IMR-90 (cell line): ENCODE results near the gene APAF1. TPM values are rescaled to one million over a fixed set of nuclear protein-coding genes. Genes with fewer than 3 reads are reported as not detected.

Experiments
- ATAC-seq: fragments of 200-7000 bp; cut with Tn5 transposase; 2 replicates; pipeline ENCODE4 v1.9.1; 2020; ENCODE audit warnings: low read depth, mild to moderate bottlenecking, moderate library complexity
- BruUV-seq: library from RNA; stranded (reverse); fragments of 400-500 nt; replicated peaks from 2 replicates; lab custom pipeline; 2021; lab: Mats Ljungman, UMichigan
- CTCF ChIA-PET: fragments of 300-600 bp; formaldehyde crosslinking; extraction: SDS; loops from one replicate; lab custom pipeline; 2021; ENCODE audit warnings: antibody characterized with exemption; lab: Yijun Ruan, JAX
- POLR2A ChIA-PET: fragments of 300-600 bp; sonication (Branson Sonifier 250); formaldehyde crosslinking; loops from one replicate; lab custom pipeline; 2022; ENCODE audit warnings: antibody characterized with exemption; ENCODE audit not compliant: unreplicated experiment; lab: Charles Lee
- DNase-seq: peaks from one replicate; pipeline ENCODE4 v3.0.0; 2013
- H2AFZ ChIP-seq: replicated peaks from 2 replicates; pipeline ENCODE3; 2013; ENCODE audit warnings: low read length, mild to moderate bottlenecking; ENCODE audit not compliant: poor library complexity
- H2AK5ac ChIP-seq: 2 replicates; pipeline ENCODE4 v1.6.1; 2013; ENCODE audit warnings: low read depth, low read length, inconsistent platforms
- H2AK9ac ChIP-seq: replicated peaks from 2 replicates; pipeline ENCODE3; 2013; ENCODE audit warnings: mild to moderate bottlenecking, low read depth, low read length, moderate library complexity; ENCODE audit not compliant: poor library complexity
- H2BK120ac ChIP-seq: 2 replicates; pipeline ENCODE4 v1.6.1; 2013; ENCODE audit warnings: low read depth, low read length, inconsistent platforms
- H2BK15ac ChIP-seq: 3 replicates; pipeline ENCODE4 v1.6.1; 2013; ENCODE audit warnings: low read depth, low read length, inconsistent platforms
- H2BK20ac ChIP-seq: 2 replicates; pipeline ENCODE4 v1.6.1; 2013; ENCODE audit warnings: low read depth, mild to moderate bottlenecking, inconsistent platforms, low read length, moderate library complexity
- H2BK5ac ChIP-seq: 2 replicates; pipeline ENCODE4 v1.6.1; 2013; ENCODE audit warnings: mild to moderate bottlenecking, low read depth, low read length, inconsistent platforms; ENCODE audit not compliant: poor library complexity, severe bottlenecking
- H3K14ac ChIP-seq: replicated peaks from 2 replicates; pipeline ENCODE4 v1.6.1; 2013; ENCODE audit warnings: low read depth, low read length, inconsistent platforms
- H3K18ac ChIP-seq: 2 replicates; pipeline ENCODE4 v1.6.1; 2013; ENCODE audit warnings: low read depth, low read length, control low read depth
- H3K23ac ChIP-seq: 2 replicates; pipeline ENCODE4 v1.6.1; 2013; ENCODE audit warnings: low read depth, low read length, inconsistent platforms
- H3K27ac ChIP-seq: 2 replicates; pipeline ENCODE4 v1.5.1; 2013; ENCODE audit warnings: mild to moderate bottlenecking, control low read depth, low read length; ENCODE audit not compliant: insufficient read depth
- H3K27me3 ChIP-seq: 2 replicates; pipeline ENCODE4 v1.6.1; 2013; ENCODE audit warnings: low read length; ENCODE audit not compliant: control insufficient read depth, insufficient read depth
- H3K36me3 ChIP-seq: 2 replicates; pipeline ENCODE4 v1.6.1; 2013; ENCODE audit warnings: low read length, mixed read lengths; ENCODE audit not compliant: control insufficient read depth, insufficient read depth
- H3K4ac ChIP-seq: 2 replicates; pipeline ENCODE4 v1.6.1; 2013; ENCODE audit warnings: low read depth, low read length, inconsistent platforms
- H3K4me1 ChIP-seq: 2 replicates; pipeline ENCODE4 v1.6.1; 2013; ENCODE audit warnings: low read length, mixed read lengths; ENCODE audit not compliant: control insufficient read depth, insufficient read depth
- H3K4me2 ChIP-seq: 2 replicates; pipeline ENCODE4 v1.6.1; 2013; ENCODE audit warnings: low read depth, mild to moderate bottlenecking, control low read depth, low read length, moderate library complexity
- H3K4me3 ChIP-seq: 2 replicates; pipeline ENCODE4 v1.5.1; 2013; ENCODE audit warnings: low read depth, mild to moderate bottlenecking, control low read depth, low read length, moderate library complexity; ENCODE audit not compliant: insufficient read depth
- H3K56ac ChIP-seq: 2 replicates; pipeline ENCODE4 v1.6.1; 2013; ENCODE audit warnings: low read length, inconsistent platforms; ENCODE audit not compliant: insufficient read depth; ENCODE audit errors: extremely low read depth
- H3K79me1 ChIP-seq, 2 experiments: 2 replicates each; pipeline ENCODE4 v1.6.1; 2013; ENCODE audit warnings: low read length in 2 of 2, inconsistent platforms in 1 of 2, low read depth in 1 of 2
- H3K9ac ChIP-seq: 2 replicates; pipeline ENCODE4 v1.6.1; 2013; ENCODE audit warnings: low read depth, low read length, control low read depth
- H3K9me1 ChIP-seq: 2 replicates; pipeline ENCODE4 v1.6.1; 2013; ENCODE audit warnings: low read length, inconsistent platforms; ENCODE audit not compliant: insufficient read depth
- H3K9me3 ChIP-seq: 2 replicates; pipeline ENCODE4 v1.6.1; 2013; ENCODE audit warnings: low read length; ENCODE audit not compliant: control insufficient read depth, insufficient read depth
- H4K20me1 ChIP-seq: 2 replicates; pipeline ENCODE4 v1.6.1; 2013; ENCODE audit warnings: low read length, inconsistent platforms; ENCODE audit not compliant: insufficient read depth
- H4K5ac ChIP-seq: 2 replicates; pipeline ENCODE4 v1.6.1; 2013; ENCODE audit warnings: mild to moderate bottlenecking, low read depth, low read length, control low read depth
- H4K8ac ChIP-seq, 2 experiments: 2 replicates each; pipeline ENCODE4 v1.6.1; 2013; ENCODE audit warnings: low read depth in 2 of 2, low read length in 2 of 2, control low read depth in 1 of 2, inconsistent platforms in 1 of 2
- H4K91ac ChIP-seq: 2 replicates; pipeline ENCODE4 v1.6.1; 2013; ENCODE audit warnings: low read depth, low read length, inconsistent platforms; ENCODE audit not compliant: insufficient read depth
- BHLHE40 ChIP-seq: fragments of 150-350 bp; IDR thresholded peaks from 2 replicates; pipeline ENCODE4 v1.6.1; 2016; ENCODE audit warnings: mild to moderate bottlenecking, low read depth, low read length
- CHD1 ChIP-seq: IDR thresholded peaks from 2 replicates; pipeline ENCODE4 v1.6.1; 2012; ENCODE audit warnings: low read depth, low read length, improper control_type of control experiment
- POLR2A ChIP-seq: IDR thresholded peaks from 2 replicates; pipeline ENCODE4 v1.6.1; 2012; ENCODE audit warnings: mild to moderate bottlenecking, low read depth, low read length
- RAD21 ChIP-seq: IDR thresholded peaks from 2 replicates; pipeline ENCODE4 v1.6.1; 2012; ENCODE audit warnings: low read length, improper control_type of control experiment
- WGBS, 2 experiments: methylation state at CpG; one replicate each; pipeline versions ENCODE4 v1.1.5 to v1.1.7; 2013; ENCODE audit warnings: missing lambda C conversion rate in 2 of 2; ENCODE audit not compliant: insufficient read length in 1 of 2; ENCODE audit errors: extremely low coverage in 2 of 2; 5-methylcytosine and 5-hydroxymethylcytosine counted together
- dilution Hi-C: fragments of 300-500 bp; cut with HindIII; formaldehyde crosslinking; loops from one replicate; pipeline ENCODE4 v1.14.3; 2018; ENCODE audit warnings: low sequenced_read_pairs; ENCODE audit not compliant: unreplicated experiment
- in situ Hi-C: fragments of 300-500 bp; cut with MboI; formaldehyde crosslinking; loops from 3 replicates; pipeline ENCODE4 v1.14.3; 2019; ENCODE audit warnings: low sequenced_read_pairs, inconsistent platforms, mixed read lengths
- intact Hi-C: fragments of 100-400 bp; cut with micrococcal nuclease; formaldehyde crosslinking; loops from 2 replicates; pipeline ENCODE4 v1.10.0; 2022
- polyA plus RNA-seq, 3 experiments: library from polyadenylated mRNA; depleted of rRNA; stranded (reverse); fragments of >200 nt; gene quantifications; 2 replicates each; pipeline ENCODE4 v1.2.3, GENCODE V29; 2012; ENCODE audit warnings: low replicate concordance in 1 of 3
- total RNA-seq: library from RNA; depleted of rRNA; stranded (reverse); fragments of >200 nt; gene quantifications from 2 replicates; pipeline ENCODE4 v1.2.3, GENCODE V29; 2012

APAF1 gene
- total and polyA plus RNA-seq, 2 of the 4 experiments (the other 2 are of a cell fraction) = 10.9 to 32.8 TPM

GRCh38 chr12:98721204-98721702 is 76.2 kb downstream of the APAF1 start:
- H3K27ac ChIP-seq = no peak overlapping the region
- H2BK15ac ChIP-seq = no peak overlapping the region
- H3K36me3 ChIP-seq = peaks cover 11% of the 10 kb centered on the region
- no peak overlapping the region for H3K56ac ChIP-seq
- H3K18ac ChIP-seq = no peak overlapping the region
- peaks cover 7% of the 10 kb centered on the region; the same call in 1 of the 2 replicates for H4K20me1 ChIP-seq
- no peak overlapping the region for H3K23ac ChIP-seq
- no peak overlapping the region for H3K14ac ChIP-seq
- in situ Hi-C loops = loop anchor here (10.0 kb wide), 1 partner anchor 274 kb away; no protein-coding TSS in a partner anchor
- dilution Hi-C loops = no loop called here
- DNase-seq (no peak), ATAC-seq (no peak)
- H3K4me3 ChIP-seq = no peak overlapping the region
- no peak overlapping the region for H2BK20ac ChIP-seq
- WGBS, 2 experiments = no CpG with 5 or more reads among the region's 2 CpGs
- H2AK9ac ChIP-seq = no peak overlapping the region
- no TSS peak for BruUV-seq
- no peaks in the 10 kb centered on the region; a peak in 1 of 4 replicates for H3K79me1 ChIP-seq
- H3K27me3 ChIP-seq = no peaks in the 10 kb centered on the region
- H3K9ac ChIP-seq = no peak overlapping the region
- no peak overlapping the region for H4K91ac ChIP-seq
- ChIA-PET CTCF (interaction anchor here (0.5 to 1.5 kb wide), 4 partner anchors 9 to 289 kb away, joined by 3 to 5 read pairs (median 3); no protein-coding TSS in a partner anchor), POLR2A (no interaction called here)
- H3K4ac ChIP-seq = no peak overlapping the region
- H3K4me1 ChIP-seq = peaks cover 6% of the 10 kb centered on the region; the same call in 1 of the 2 replicates
- H4K5ac ChIP-seq = no peak overlapping the region
- no peaks in the 10 kb centered on the region for H3K9me3 ChIP-seq
- no peak overlapping the region for H2BK120ac ChIP-seq
- no peak overlapping the region for H3K4me2 ChIP-seq
- no peak overlapping the region for H2BK5ac ChIP-seq
- no peak overlapping the region for H4K8ac ChIP-seq
- no peak for TF ChIP-seq CHD1
- no peak for TF ChIP-seq RAD21
- TF ChIP-seq BHLHE40 = no peak
- no peak for TF ChIP-seq POLR2A
- H2AFZ ChIP-seq = no peak overlapping the region
- H2AK5ac ChIP-seq = no peak overlapping the region
- intact Hi-C loops = loop anchor here (10.0 kb wide), 1 partner anchor 214 kb away; no protein-coding TSS in a partner anchor
- no peaks in the 10 kb centered on the region; the same call in 1 of the 2 replicates for H3K9me1 ChIP-seq
